HK-2 (cell line): ENCODE results near the gene LRRC14B.
"Not testable (repeated sequence)": the region's sequence is repeated elsewhere in the genome, so short reads cannot be mapped to it uniquely, and the experiment has no call there.

Experiments
- DNase-seq: peaks from one replicate; pipeline ENCODE4 v3.0.0-alpha.2; 2018; ENCODE audit not compliant: unreplicated experiment

LRRC14B gene

GRCh38 chr5:160173-160510 lies 31.2 kb upstream of the LRRC14B start:
- no peak for DNase-seq

GRCh38 chr5:160921-161802 lies 30.1 kb upstream of the LRRC14B start:
- no peak for DNase-seq

GRCh38 chr5:161803-162110 lies 29.5 kb upstream of the LRRC14B start:
- no peak for DNase-seq

GRCh38 chr5:162190-162564 lies 29.1 kb upstream of the LRRC14B start:
- DNase-seq, result no peak

- DNase-seq, result no peak
These were observed 28.5 kb upstream of the LRRC14B start for GRCh38 chr5:162565-163337.

- DNase-seq, result no peak
These were observed 28.0 kb upstream of the LRRC14B start for GRCh38 chr5:163338-163620.

- DNase-seq, result no peak
These were observed 27.5 kb upstream of the LRRC14B start for GRCh38 chr5:163841-164240.

GRCh38 chr5:164244-164643 lies 27.1 kb upstream of the LRRC14B start:
- DNase-seq, result no peak

GRCh38 chr5:164783-165182 lies 26.5 kb upstream of the LRRC14B start:
- not testable (repeated sequence) for DNase-seq

- no peak for DNase-seq
These were observed 24.6 kb upstream of the LRRC14B start for GRCh38 chr5:166441-167372.

GRCh38 chr5:167511-167910 lies 23.8 kb upstream of the LRRC14B start:
- DNase-seq, result no peak

- peak; percentile 80 for DNase-seq
These were observed 23.2 kb upstream of the LRRC14B start for GRCh38 chr5:167982-168660.

GRCh38 chr5:169071-169727 lies 22.1 kb upstream of the LRRC14B start:
- no peak for DNase-seq

- DNase-seq, result no peak
These were observed 21.6 kb upstream of the LRRC14B start for GRCh38 chr5:169728-170094.

GRCh38 chr5:170971-171800 lies 20.1 kb upstream of the LRRC14B start:
- DNase-seq, result no peak

- no peak for DNase-seq
These were observed 19.4 kb upstream of the LRRC14B start for GRCh38 chr5:171801-172331.

GRCh38 chr5:172421-172820 lies 18.9 kb upstream of the LRRC14B start:
- DNase-seq, result no peak

GRCh38 chr5:172841-173251 lies 18.4 kb upstream of the LRRC14B start:
- DNase-seq, result no peak

- DNase-seq, result no peak
These were observed 17.7 kb upstream of the LRRC14B start for GRCh38 chr5:173392-174290.
